Transverse colon (tissue), 4 donors: ENCODE results near the gene ARMS2. TPM values are rescaled to one million over a fixed set of nuclear protein-coding genes. Genes with fewer than 3 reads are reported as not detected.

Experiments used
- DNase-seq: peaks from one replicate; pipeline ENCODE4 v3.0.0-alpha.2; 2019
- H3K27ac ChIP-seq, 4 donors: fragments of 200-600 bp; sonication (generic); 2 replicates each; pipeline ENCODE4 v1.5.1; 2016 to 2018; ENCODE audit warnings: inconsistent platforms in 4 of 4
- H3K27me3 ChIP-seq: fragments of 200-600 bp; sonication (generic); 2 replicates; pipeline ENCODE4 v1.5.1; 2017; ENCODE audit warnings: inconsistent platforms
- H3K36me3 ChIP-seq, 4 donors: fragments of 200-600 bp; sonication (generic); 2 replicates each; pipeline ENCODE4 v1.5.1; 2017 to 2019; ENCODE audit warnings: inconsistent platforms in 4 of 4
- H3K4me1 ChIP-seq, 4 donors: fragments of 200-600 bp; sonication (generic); 2 replicates each; pipeline ENCODE4 v1.5.1; 2017 to 2020; ENCODE audit warnings: inconsistent platforms in 4 of 4
- H3K4me3 ChIP-seq, 4 donors: fragments of 200-600 bp; sonication (generic); 1 replicate in 1 of 4; 2 replicates in 3 of 4; pipeline versions ENCODE4 v1.5.1 to v1.6.1; 2017 to 2019; ENCODE audit warnings: inconsistent platforms in 4 of 4
- H3K9me3 ChIP-seq, 2 donors: fragments of 200-600 bp; sonication (generic); 2 replicates each; pipeline ENCODE4 v1.5.1; 2017 to 2019; ENCODE audit warnings: inconsistent platforms in 2 of 2
- CTCF ChIP-seq, 5 experiments: fragments of 200-600 bp in 3 of 5; fragments of 450-650 bp in 2 of 5; sonication (generic) in 3 of 5; IDR thresholded peaks; 1 replicate in 2 of 5; 2 replicates in 3 of 5; pipeline ENCODE4 v1.5.1; 2016 to 2017; ENCODE audit warnings: antibody characterized with exemption in 5 of 5, inconsistent platforms in 3 of 5, mild to moderate bottlenecking in 2 of 5, moderate library complexity in 1 of 5
- EP300 ChIP-seq: sonication (generic); formaldehyde crosslinking; IDR thresholded peaks from one replicate; pipeline ENCODE4 v1.6.1; 2017; ENCODE audit warnings: antibody characterized with exemption, low read depth
- POLR2A ChIP-seq: fragments of 450-650 bp; IDR thresholded peaks from one replicate; pipeline ENCODE4 v1.6.1; 2016; ENCODE audit warnings: antibody characterized with exemption, mild to moderate bottlenecking, moderate library complexity
- POLR2AphosphoS5 ChIP-seq, 3 donors: sonication (generic); formaldehyde crosslinking; IDR thresholded peaks; one replicate each; pipeline ENCODE4 v1.6.1; 2016; ENCODE audit warnings: antibody characterized with exemption in 3 of 3
- WGBS, 2 donors: methylation state at CpG; one replicate each; pipeline ENCODE4 v1.1.5; 2018; ENCODE audit warnings: low coverage in 1 of 2; 5-methylcytosine and 5-hydroxymethylcytosine counted together
- in situ Hi-C, 4 donors: fragments of 200-750 bp; cut with MboI; loops; one replicate each; pipeline versions ENCODE4 v1.15.0 to v1.15.1; 2017; ENCODE audit warnings: low sequenced_read_pairs in 3 of 4, low pct_ligation_motif_present in 1 of 4, low pct_unique_long_range_greater_than_20kb in 1 of 4
- intact Hi-C: fragments of 100-400 bp; cut with DNase I; formaldehyde crosslinking; loops from one replicate; pipeline ENCODE4 v1.15.1; 2023; ENCODE audit warnings: low total_unique reads
- total RNA-seq, 4 donors: library from RNA; depleted of rRNA; stranded (reverse); fragments of >200 nt; gene quantifications; one replicate each; pipeline ENCODE4 v1.1.0, GENCODE V29; 2016

ARMS2 gene
- total RNA-seq, 4 donors from 2014 or later = not detected

GRCh38 chr10:122461729-122462532 is 7.5 kb downstream of the ARMS2 start:
- Histone ChIP-seq H3K4me1 (peaks cover 0 to 29% (median 19%) of the 10 kb centered on the region in 4 donors), H3K9me3 (no peaks in the 10 kb centered on the region), H3K36me3 (no peaks in the 10 kb centered on the region), H3K4me3 (peak overlapping the region; percentile 42 to 75 (median 56)), H3K27me3 (peaks cover 75% of the 10 kb centered on the region), H3K27ac (peak overlapping the region; percentile 68 to 85 (median 76))
- intact Hi-C loops (no loop called here), in situ Hi-C loops (no loop called here)
- no peak for DNase-seq
- no peak for TF ChIP-seq POLR2A
- TF ChIP-seq EP300 = no peak
- TF ChIP-seq POLR2AphosphoS5 (IDR thresholded peaks at IDR 0.05) = no peak
- no peak for TF ChIP-seq CTCF (IDR thresholded peaks at IDR 0.05)
- 0 to 17% methylated on average over 3 to 56 of the region's 95 CpGs for WGBS, 2 donors

- no peak for TF ChIP-seq POLR2AphosphoS5 (IDR thresholded peaks at IDR 0.05)
- no peak for TF ChIP-seq EP300
- no peak for TF ChIP-seq CTCF (IDR thresholded peaks at IDR 0.05)
- TF ChIP-seq POLR2A = no peak
- no peaks in the 10 kb centered on the region for H3K9me3 ChIP-seq
- H3K27ac ChIP-seq = peak overlapping the region; percentile 68 to 85 (median 76)
- no peak for DNase-seq
- H3K27me3 ChIP-seq = peaks cover 72% of the 10 kb centered on the region
- H3K36me3 ChIP-seq = no peaks in the 10 kb centered on the region
- H3K4me1 ChIP-seq = peaks cover 0 to 29% (median 19%) of the 10 kb centered on the region in 4 donors
- intact Hi-C loops (no loop called here), in situ Hi-C loops (no loop called here)
- peak overlapping the region; percentile 42 to 75 (median 56) for H3K4me3 ChIP-seq
- 3 to 20% methylated on average over 6 to 46 of the region's 47 CpGs for WGBS, 2 donors
Observed at GRCh38 chr10:122462533-122463465, 8.3 kb downstream of the ARMS2 start.

- Histone ChIP-seq H3K9me3 (no peaks in the 10 kb centered on the region), H3K4me3 (peak overlapping the region in 3 of 4 donors; percentile 42 to 65 (median 47)), H3K36me3 (no peaks in the 10 kb centered on the region), H3K27me3 (peaks cover 64% of the 10 kb centered on the region), H3K27ac (peak overlapping the region in 1 of 4 donors; percentile 85), H3K4me1 (peaks cover 0 to 29% (median 19%) of the 10 kb centered on the region in 4 donors)
- TF ChIP-seq POLR2AphosphoS5 (IDR thresholded peaks at IDR 0.05) = no peak
- TF ChIP-seq CTCF (IDR thresholded peaks at IDR 0.05) = no peak
- no peak for TF ChIP-seq POLR2A
- TF ChIP-seq EP300 = no peak
- no peak for DNase-seq
- in situ Hi-C loops = no loop called here
- whole genome bisulfite sequencing, 2 donors = 44 to 62% methylated on average over 4 to 17 of the region's 17 CpGs
- intact Hi-C loops = no loop called here
Observed at GRCh38 chr10:122463466-122464249, 9.2 kb downstream of the ARMS2 start.

- Histone ChIP-seq H3K4me1 (peaks cover 0 to 29% (median 19%) of the 10 kb centered on the region in 4 donors), H3K27ac (no peak overlapping the region), H3K4me3 (no peak overlapping the region), H3K27me3 (peaks cover 58% of the 10 kb centered on the region), H3K36me3 (no peaks in the 10 kb centered on the region), H3K9me3 (no peaks in the 10 kb centered on the region)
- no peak for DNase-seq
- in situ Hi-C loops (no loop called here), intact Hi-C loops (no loop called here)
- TF ChIP-seq EP300 (no peak), CTCF (IDR thresholded peaks at IDR 0.05) (no peak), POLR2AphosphoS5 (IDR thresholded peaks at IDR 0.05) (no peak), POLR2A (no peak)
- WGBS, 2 donors = 78% methylated on average over 4 of the region's 4 CpGs; no CpG with 5 or more reads in 1 of the 2 donors
Observed at GRCh38 chr10:122464250-122464510, 9.7 kb downstream of the ARMS2 start.
